Body of pancreas (tissue), 4 donors: Measurements from ENCODE around the gene PFKFB3. TPM values are rescaled to one million over a fixed set of nuclear protein-coding genes. Genes with fewer than 3 reads are reported as not detected.

ENCODE experiments used
- ATAC-seq: fragments of 150-250 bp; one replicate; pipeline ENCODE4 v1.9.1; 2016
- DNase-seq, 4 donors: peaks; one replicate each; pipeline ENCODE4 v3.0.0-alpha.2; 2019
- H3K27ac ChIP-seq, 4 donors: fragments of 200-600 bp; sonication (generic); 1 replicate in 3 of 4; 2 replicates in 1 of 4; pipeline versions ENCODE4 v1.5.1 to v1.6.1; 2016 to 2019; ENCODE audit warnings: mild to moderate bottlenecking in 1 of 4, mixed read lengths in 1 of 4, moderate library complexity in 1 of 4
- H3K27me3 ChIP-seq, 2 donors: fragments of 200-600 bp; sonication (generic); one replicate each; pipeline ENCODE4 v1.6.0; 2016; ENCODE audit warnings: mild to moderate bottlenecking in 1 of 2
- H3K36me3 ChIP-seq, 2 donors: fragments of 200-600 bp; sonication (generic); replicated peaks in 1 of 2; 2 replicates each; pipeline ENCODE4 v1.5.1; 2016; ENCODE audit warnings: low read depth in 2 of 2; ENCODE audit not compliant: insufficient read depth in 1 of 2
- H3K4me1 ChIP-seq: fragments of 200-600 bp; sonication (generic); one replicate; pipeline ENCODE4 v1.6.0; 2016
- H3K4me3 ChIP-seq, 2 donors: fragments of 200-600 bp; sonication (generic); 1 replicate in 1 of 2; 2 replicates in 1 of 2; pipeline ENCODE4 v1.5.1; 2016 to 2019
- H3K9me3 ChIP-seq, 3 donors: fragments of 200-600 bp; sonication (generic); 1 replicate in 2 of 3; 2 replicates in 1 of 3; pipeline ENCODE4 v1.5.1; 2016
- CTCF ChIP-seq, 7 experiments: fragments of 450-650 bp in 4 of 7; fragments of 200-600 bp in 3 of 7; sonication (generic) in 3 of 7; IDR thresholded peaks; one replicate each; pipeline ENCODE4 v1.5.1; 2016 to 2019; ENCODE audit warnings: antibody characterized with exemption in 7 of 7
- POLR2A ChIP-seq, 3 donors: fragments of 450-650 bp; IDR thresholded peaks; one replicate each; pipeline ENCODE4 v1.6.1; 2016; ENCODE audit warnings: antibody characterized with exemption in 3 of 3, mild to moderate bottlenecking in 2 of 3
- WGBS, 2 donors: methylation state at CpG; one replicate each; pipeline ENCODE4 v1.1.5; 2017; 5-methylcytosine and 5-hydroxymethylcytosine counted together
- intact Hi-C: fragments of 100-400 bp; cut with DNase I; formaldehyde crosslinking; loops from one replicate; pipeline ENCODE4 v1.15.1; 2023
- total RNA-seq, 2 donors: library from RNA; depleted of rRNA; stranded (reverse); fragments of >200 nt; gene quantifications; one replicate each; pipeline ENCODE4 v1.1.0, GENCODE V29; 2016

The PFKFB3 gene
- total RNA-seq, 2 donors from 2014 or later = 26.5 to 137 TPM

DNA sequence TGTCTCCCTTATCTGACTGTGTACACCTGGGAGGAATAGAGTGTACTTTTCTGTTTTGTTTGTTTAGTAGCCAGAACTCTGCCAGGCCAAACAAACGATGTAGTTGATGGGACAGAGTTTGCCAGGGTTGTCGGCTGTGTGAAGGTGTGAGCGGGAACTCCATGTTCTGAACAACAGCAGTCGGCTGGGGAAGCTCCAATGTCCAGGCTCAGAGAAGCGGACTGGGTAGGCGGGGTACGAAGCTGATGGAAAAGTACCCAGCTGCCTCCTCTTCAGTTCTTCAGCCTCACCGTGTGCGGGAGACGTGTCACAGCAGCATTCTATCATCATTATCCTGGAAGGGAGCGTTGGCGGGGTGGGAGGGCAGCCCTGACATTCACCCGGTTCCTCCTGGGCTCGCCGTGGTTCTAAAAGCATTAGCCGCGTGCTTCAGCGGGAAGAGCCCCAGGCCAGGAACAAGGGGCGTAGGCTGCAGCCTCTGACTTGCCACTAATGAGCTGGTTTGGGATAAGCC, 52.9 kb downstream of the PFKFB3 start:
- peak; percentile 95 for ATAC-seq
- no peaks in the 10 kb centered on the region for H3K9me3 ChIP-seq
- peaks cover 20% of the 10 kb centered on the region for H3K4me1 ChIP-seq
- no peak for TF ChIP-seq POLR2A (IDR thresholded peaks at IDR 0.05)
- no peak for TF ChIP-seq CTCF (IDR thresholded peaks at IDR 0.05)
- H3K27me3 ChIP-seq = no peaks in the 10 kb centered on the region
- H3K36me3 ChIP-seq = no peaks in the 10 kb centered on the region
- WGBS, 2 donors = 27 to 64% methylated on average over 7 to 19 of the region's 19 CpGs
- no peak overlapping the region for H3K4me3 ChIP-seq
- intact Hi-C loops = no loop called here
- DNase-seq = peak; percentile 70 to 90 (median 82)
- H3K27ac ChIP-seq = peak overlapping the region; percentile 62 to 77 (median 67)

- TF ChIP-seq POLR2A (IDR thresholded peaks at IDR 0.05) = no peak
- no peak for TF ChIP-seq CTCF (IDR thresholded peaks at IDR 0.05)
- whole genome bisulfite sequencing, 2 donors = 90% methylated on average over 8 of the region's 8 CpGs
Observed at GRCh38 chr10:6256439-6256838, 53.7 kb downstream of the PFKFB3 start.

GRCh38 chr10:6259153-6259552, 56.4 kb downstream of the PFKFB3 start:
- intact Hi-C loops = no loop called here
- DNase-seq (no peak), ATAC-seq (no peak)
- TF ChIP-seq POLR2A (IDR thresholded peaks at IDR 0.05) (no peak), CTCF (IDR thresholded peaks at IDR 0.05) (no peak)
- Histone ChIP-seq H3K36me3 (no peaks in the 10 kb centered on the region), H3K4me3 (no peak overlapping the region), H3K27me3 (no peaks in the 10 kb centered on the region), H3K4me1 (peaks cover 20% of the 10 kb centered on the region), H3K27ac (no peak overlapping the region), H3K9me3 (peaks cover 0 to 3% (median 0%) of the 10 kb centered on the region in 3 donors)

More at GRCh38 chr10:6256439-6256838, 53.7 kb downstream of the PFKFB3 start:
- Histone ChIP-seq H3K4me1 (peaks cover 20% of the 10 kb centered on the region), H3K27ac (no peak overlapping the region), H3K36me3 (no peaks in the 10 kb centered on the region), H3K27me3 (no peaks in the 10 kb centered on the region), H3K9me3 (no peaks in the 10 kb centered on the region), H3K4me3 (no peak overlapping the region)
- intact Hi-C loops = no loop called here
- ATAC-seq (no peak), DNase-seq (no peak)

- no peak overlapping the region for H3K27ac ChIP-seq
- WGBS, 2 donors = 63 to 70% methylated on average over 3 of the region's 3 CpGs
- DNase-seq = no peak
- H3K9me3 ChIP-seq = peaks cover 0 to 3% (median 0%) of the 10 kb centered on the region in 3 donors
- ATAC-seq = no peak
- TF ChIP-seq CTCF (IDR thresholded peaks at IDR 0.05) (no peak), POLR2A (IDR thresholded peaks at IDR 0.05) (no peak)
- intact Hi-C loops = no loop called here
- H3K4me3 ChIP-seq = no peak overlapping the region
- H3K4me1 ChIP-seq = peaks cover 8% of the 10 kb centered on the region
- no peaks in the 10 kb centered on the region for H3K36me3 ChIP-seq
- H3K27me3 ChIP-seq = no peaks in the 10 kb centered on the region
Observed at GRCh38 chr10:6260843-6261242, 58.1 kb downstream of the PFKFB3 start.

- Histone ChIP-seq H3K4me3 (no peak overlapping the region), H3K9me3 (no peaks in the 10 kb centered on the region), H3K36me3 (no peaks in the 10 kb centered on the region), H3K27me3 (no peaks in the 10 kb centered on the region), H3K27ac (no peak overlapping the region), H3K4me1 (no peaks in the 10 kb centered on the region)
- DNase-seq = no peak
- TF ChIP-seq POLR2A (IDR thresholded peaks at IDR 0.05) (no peak), CTCF (IDR thresholded peaks at IDR 0.05) (no peak)
- no peak for ATAC-seq
- WGBS, 2 donors = 49 to 51% methylated on average over 6 of the region's 6 CpGs
- intact Hi-C loops = no loop called here
Observed at GRCh38 chr10:6267941-6268340, 65.2 kb downstream of the PFKFB3 start.
